B cell (primary cell): ENCODE data around the gene SPTBN1. TPM values are rescaled to one million over a fixed set of nuclear protein-coding genes. Genes with fewer than 3 reads are reported as not detected.
A peak's percentile ranks its signal among the peaks of the same experiment; 100 is the strongest.

ENCODE experiments used
- ATAC-seq: fragments of 200-7000 bp; cut with Tn5 transposase; one replicate; pipeline ENCODE4 v1.10.0; 2021; ENCODE audit warnings: low read depth, mild to moderate bottlenecking, moderate number of reproducible peaks, moderate library complexity
- CTCF ChIA-PET: fragments of 350-600 bp; sonication (Branson Sonifier 250); formaldehyde crosslinking; loops from one replicate; lab custom pipeline; 2021; ENCODE audit warnings: antibody characterized with exemption, inconsistent platforms; lab: Charles Lee
- POLR2A ChIA-PET: fragments of 350-600 bp; sonication (Branson Sonifier 250); formaldehyde crosslinking; loops from one replicate; lab custom pipeline; 2021; ENCODE audit warnings: antibody characterized with exemption; lab: Charles Lee
- DNase-seq: peaks from one replicate; pipeline ENCODE4 v3.0.0; 2013
- H2AFZ ChIP-seq: 2 replicates; pipeline ENCODE4 v1.6.1; 2012; ENCODE audit warnings: mild to moderate bottlenecking, low read depth, low read length; ENCODE audit not compliant: insufficient read depth, poor library complexity, severe bottlenecking
- H3K27ac ChIP-seq, 2 donors: 1 replicate in 1 of 2; 2 replicates in 1 of 2; pipeline ENCODE4 v1.5.1; 2012 to 2013; ENCODE audit warnings: low read length in 2 of 2, mild to moderate bottlenecking in 2 of 2, moderate library complexity in 1 of 2
- H3K27me3 ChIP-seq, 4 experiments: fragments of 200-600 bp in 1 of 4; sonication (generic) in 1 of 4; replicated peaks in 1 of 4; 1 replicate in 2 of 4; 2 replicates in 2 of 4; pipeline versions ENCODE4 v1.6.1 to v1.7.0; 2013 to 2016; ENCODE audit warnings: low read length in 3 of 4, mild to moderate bottlenecking in 2 of 4, mixed read lengths in 1 of 4, moderate library complexity in 1 of 4; ENCODE audit not compliant: insufficient read depth in 4 of 4, control insufficient read depth in 3 of 4; ENCODE audit errors: control extremely low read depth in 1 of 4
- H3K36me3 ChIP-seq, 2 experiments: replicated peaks in 1 of 2; 1 replicate in 1 of 2; 2 replicates in 1 of 2; pipeline versions ENCODE4 v1.6.1 to v1.7.1; 2013; ENCODE audit warnings: low read length in 1 of 2; ENCODE audit not compliant: insufficient read depth in 2 of 2, control insufficient read depth in 1 of 2; ENCODE audit errors: control extremely low read depth in 1 of 2, extremely low read depth in 1 of 2
- H3K4me1 ChIP-seq, 2 donors: fragments of 200-600 bp in 1 of 2; sonication (generic) in 1 of 2; 1 replicate in 1 of 2; 2 replicates in 1 of 2; pipeline versions ENCODE4 v1.5.1 to v1.6.1; 2013 to 2017; ENCODE audit warnings: low read length in 2 of 2; ENCODE audit not compliant: control insufficient read depth in 2 of 2, insufficient read depth in 2 of 2
- H3K4me2 ChIP-seq: replicated peaks from 2 replicates; pipeline ENCODE3; 2012; ENCODE audit warnings: mild to moderate bottlenecking, low read depth, low read length; ENCODE audit not compliant: poor library complexity, severe bottlenecking
- H3K4me3 ChIP-seq, 5 experiments: fragments of 200-600 bp in 1 of 5; sonication (generic) in 1 of 5; 1 replicate in 3 of 5; 2 replicates in 2 of 5; pipeline versions ENCODE4 v1.5.1 to v1.7.0; 2011 to 2016; ENCODE audit warnings: low read length in 4 of 5, mild to moderate bottlenecking in 4 of 5, low read depth in 2 of 5, control low read depth in 1 of 5, moderate library complexity in 1 of 5; ENCODE audit not compliant: insufficient read depth in 1 of 5; ENCODE audit errors: control extremely low read depth in 1 of 5, extremely low read depth in 1 of 5
- H3K79me2 ChIP-seq: fragments of 200-600 bp; sonication (generic); one replicate; pipeline ENCODE4 v1.6.0; 2016; ENCODE audit warnings: low read length; ENCODE audit not compliant: control insufficient read depth, insufficient read depth
- H3K9ac ChIP-seq: fragments of 200-600 bp; sonication (generic); 2 replicates; pipeline ENCODE4 v1.6.1; 2017; ENCODE audit warnings: mild to moderate bottlenecking, low read length, moderate library complexity
- H3K9me3 ChIP-seq, 3 donors: one replicate each; pipeline versions ENCODE4 v1.6.1 to v1.7.1; 2013; ENCODE audit warnings: low read length in 2 of 3; ENCODE audit not compliant: control insufficient read depth in 2 of 3, insufficient read depth in 1 of 3; ENCODE audit errors: control extremely low read depth in 1 of 3
- H4K20me1 ChIP-seq: 2 replicates; pipeline ENCODE4 v1.6.0; 2012; ENCODE audit warnings: mild to moderate bottlenecking, low read length; ENCODE audit not compliant: insufficient read depth, control insufficient read depth, poor library complexity, severe bottlenecking
- H3K27ac Mint-ChIP-seq: one replicate; pipeline ENCODE4 v1.8.0; 2021; ENCODE audit warnings: mixed read lengths
- H3K27me3 Mint-ChIP-seq: one replicate; pipeline ENCODE4 v1.8.0; 2021; ENCODE audit warnings: mixed read lengths
- H3K4me1 Mint-ChIP-seq: one replicate; pipeline ENCODE4 v1.8.0; 2021; ENCODE audit warnings: mixed read lengths
- H3K4me3 Mint-ChIP-seq: one replicate; pipeline ENCODE4 v1.8.0; 2021; ENCODE audit warnings: mixed read lengths
- H3K9me3 Mint-ChIP-seq: one replicate; pipeline ENCODE4 v1.8.0; 2022; ENCODE audit warnings: mixed read lengths; ENCODE audit not compliant: insufficient read depth
- EZH2 ChIP-seq: IDR thresholded peaks from 2 replicates; pipeline ENCODE4 v1.6.1; 2012; ENCODE audit warnings: borderline replicate concordance, low read depth, mild to moderate bottlenecking, moderate library complexity, low read length; ENCODE audit not compliant: insufficient read depth, poor library complexity, severe bottlenecking
- WGBS: methylation state at CpG from one replicate; pipeline ENCODE4 v1.1.5; 2013; ENCODE audit warnings: missing lambda C conversion rate; ENCODE audit not compliant: insufficient coverage; 5-methylcytosine and 5-hydroxymethylcytosine counted together
- intact Hi-C: fragments of 100-400 bp; cut with micrococcal nuclease; formaldehyde crosslinking; loops from one replicate; pipeline ENCODE4 v1.10.0; 2022
- polyA plus RNA-seq: library from polyadenylated mRNA; depleted of rRNA; stranded (reverse); fragments of >200 nt; gene quantifications from 2 replicates; pipeline ENCODE4 v1.2.3, GENCODE V29; 2012
- total RNA-seq, 2 donors: library from RNA; stranded (reverse); fragments of 120-200 nt in 1 of 2; gene quantifications; 1 replicate in 1 of 2; 2 replicates in 1 of 2; pipeline versions ENCODE4 v1.2.3 to v1.2.4, GENCODE V29; 2013 to 2022
- TF ChIP-seq, protein P1 (sequence below): fragments of 200-600 bp; IDR thresholded peaks from one replicate; pipeline ENCODE4 v1.8.0; 2022; ENCODE audit warnings: antibody characterized with exemption, mild to moderate bottlenecking

SPTBN1 gene
- total and polyA plus RNA-seq, 2 donors (not counting 1 experiment from before 2014, with no cell fraction given) = 43.7 to 144 TPM

DNA sequence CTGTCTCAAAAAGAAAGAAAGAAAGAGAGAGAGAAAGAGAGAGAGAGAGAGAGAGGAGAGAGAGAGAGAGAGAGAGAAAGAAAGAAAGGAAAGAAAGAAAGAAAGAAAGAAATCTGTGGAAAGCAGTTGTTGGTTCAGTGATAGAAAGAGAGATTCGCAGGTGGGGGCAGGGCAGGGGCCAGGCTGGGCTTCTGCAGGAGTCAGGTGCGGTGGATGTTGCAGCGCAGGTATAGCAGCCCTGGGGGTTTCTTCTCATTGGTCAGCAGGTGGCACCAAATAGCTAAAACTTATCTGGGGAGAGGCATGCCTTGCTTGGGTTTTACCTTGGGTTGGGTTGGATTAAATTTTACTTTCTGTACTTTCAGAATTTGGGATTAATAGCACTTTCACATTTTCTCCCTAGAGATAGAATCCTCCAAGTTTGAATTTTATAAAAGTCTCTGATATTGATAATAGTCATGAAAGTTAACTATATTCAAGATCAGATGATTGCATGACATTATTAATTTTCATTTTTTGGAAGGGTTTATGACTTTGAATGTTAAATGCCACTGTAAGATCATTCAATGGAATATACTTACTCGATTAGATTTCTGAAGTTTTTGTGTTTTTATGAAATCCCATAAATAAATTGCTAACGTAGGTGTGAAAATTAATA, 66.6 kb downstream of the SPTBN1 start:
- intact Hi-C loops = loop anchor here (1.0 to 10.0 kb wide), 8 partner anchors 35 to 652 kb away; no protein-coding TSS in a partner anchor
- H4K20me1 ChIP-seq = no peaks in the 10 kb centered on the region
- Mint-ChIP-seq H3K27me3 (peaks cover 10% of the 10 kb centered on the region), H3K9me3 (no peaks in the 10 kb centered on the region), H3K4me3 (no peak overlapping the region), H3K27ac (peak overlapping the region; percentile 72), H3K4me1 (peaks cover 9% of the 10 kb centered on the region)
- no peaks in the 10 kb centered on the region for H3K36me3 ChIP-seq
- WGBS = 13% methylated on average over 3 of the region's 5 CpGs
- peak; percentile 84 for DNase-seq
- H3K4me3 ChIP-seq = no peak overlapping the region
- no peak overlapping the region for H3K27ac ChIP-seq
- peak overlapping the region; percentile 18 for H2AFZ ChIP-seq
- no peaks in the 10 kb centered on the region for H3K79me2 ChIP-seq
- H3K27me3 ChIP-seq = no peaks in the 10 kb centered on the region
- H3K4me2 ChIP-seq = no peak overlapping the region
- TF ChIP-seq, protein P1, sequence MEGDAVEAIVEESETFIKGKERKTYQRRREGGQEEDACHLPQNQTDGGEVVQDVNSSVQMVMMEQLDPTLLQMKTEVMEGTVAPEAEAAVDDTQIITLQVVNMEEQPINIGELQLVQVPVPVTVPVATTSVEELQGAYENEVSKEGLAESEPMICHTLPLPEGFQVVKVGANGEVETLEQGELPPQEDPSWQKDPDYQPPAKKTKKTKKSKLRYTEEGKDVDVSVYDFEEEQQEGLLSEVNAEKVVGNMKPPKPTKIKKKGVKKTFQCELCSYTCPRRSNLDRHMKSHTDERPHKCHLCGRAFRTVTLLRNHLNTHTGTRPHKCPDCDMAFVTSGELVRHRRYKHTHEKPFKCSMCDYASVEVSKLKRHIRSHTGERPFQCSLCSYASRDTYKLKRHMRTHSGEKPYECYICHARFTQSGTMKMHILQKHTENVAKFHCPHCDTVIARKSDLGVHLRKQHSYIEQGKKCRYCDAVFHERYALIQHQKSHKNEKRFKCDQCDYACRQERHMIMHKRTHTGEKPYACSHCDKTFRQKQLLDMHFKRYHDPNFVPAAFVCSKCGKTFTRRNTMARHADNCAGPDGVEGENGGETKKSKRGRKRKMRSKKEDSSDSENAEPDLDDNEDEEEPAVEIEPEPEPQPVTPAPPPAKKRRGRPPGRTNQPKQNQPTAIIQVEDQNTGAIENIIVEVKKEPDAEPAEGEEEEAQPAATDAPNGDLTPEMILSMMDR = peak; percentile 85
- TF ChIP-seq EZH2 = no peak
- no peaks in the 10 kb centered on the region for H3K4me1 ChIP-seq
- peak; percentile 95 for ATAC-seq
- no peaks in the 10 kb centered on the region for H3K9me3 ChIP-seq
- H3K9ac ChIP-seq = no peak overlapping the region
- POLR2A ChIA-PET = interaction anchor here (0.7 to 1.6 kb wide), 2 partner anchors 52 to 406 kb away, joined by 3 to 5 read pairs; no protein-coding TSS in a partner anchor
- CTCF ChIA-PET = interaction anchor here (0.6 to 8.3 kb wide), 33 partner anchors 9 to 415 kb away, joined by 3 to 244 read pairs (median 5); no protein-coding TSS in a partner anchor

GRCh38 chr2:54523324-54523959, 67.3 kb downstream of the SPTBN1 start:
- Histone ChIP-seq H3K4me2 (no peak overlapping the region), H3K9me3 (no peaks in the 10 kb centered on the region), H3K36me3 (no peaks in the 10 kb centered on the region), H3K4me1 (no peaks in the 10 kb centered on the region), H4K20me1 (no peaks in the 10 kb centered on the region), H3K4me3 (no peak overlapping the region), H2AFZ (no peak overlapping the region), H3K9ac (no peak overlapping the region), H3K27me3 (no peaks in the 10 kb centered on the region), H3K27ac (no peak overlapping the region), H3K79me2 (no peaks in the 10 kb centered on the region)
- CTCF ChIA-PET = interaction anchor here (0.6 to 8.3 kb wide), 42 partner anchors 8 to 416 kb away, joined by 3 to 244 read pairs (median 4); no protein-coding TSS in a partner anchor
- POLR2A ChIA-PET = interaction anchor here (1.6 kb wide), 1 partner anchor 51 kb away, joined by 3 read pairs; no protein-coding TSS in a partner anchor
- 94% methylated on average over 2 of the region's 4 CpGs for WGBS
- intact Hi-C loops = loop anchor here (1.0 to 10.0 kb wide), 6 partner anchors 34 to 651 kb away; no protein-coding TSS in a partner anchor
- DNase-seq (no peak), ATAC-seq (no peak)
- Mint-ChIP-seq H3K27ac (no peak overlapping the region), H3K9me3 (no peaks in the 10 kb centered on the region), H3K4me3 (no peak overlapping the region), H3K4me1 (peaks cover 9% of the 10 kb centered on the region), H3K27me3 (peaks cover 10% of the 10 kb centered on the region)
- TF ChIP-seq, protein P1 = no peak
- no peak for TF ChIP-seq EZH2
